Measurements from ENCODE around the gene SECTM1. TPM values are rescaled to one million over a fixed set of nuclear protein-coding genes. Genes with fewer than 3 reads are reported as not detected.
"Not testable (repeated sequence)": the region's sequence is repeated elsewhere in the genome, so short reads cannot be mapped to it uniquely, and the experiment has no call there.

The SECTM1 gene
- 1 to 10 TPM; 1.2 to 3.4 (median 1.6) TPM for polyA plus RNA-seq (ENCODE audit: insufficient read length in 4 of 4)

GRCh38 chr17:82333279-82334171 is at the start of gene SECTM1:
Gene SECTM1 (minus strand): TSS chr17:82333766. CDS start chr17:82327240, 6,526 bp downstream.
- no peak for DNase-seq (ENCODE audit: low read depth in 4 of 4, low spot score in 2 of 4)

GRCh38 chr17:82382933-82383255 is 49.3 kb upstream of the SECTM1 start:
- no peak for DNase-seq (ENCODE audit: low read depth in 4 of 4, low spot score in 2 of 4)

GRCh38 chr17:82382220-82382932 is 48.8 kb upstream of the SECTM1 start:
- DNase-seq (ENCODE audit: low read depth in 4 of 4, low spot score in 2 of 4): not testable (repeated sequence)

- DNase-seq (ENCODE audit: low read depth in 4 of 4, low spot score in 2 of 4): not testable (repeated sequence)
These were observed 48.1 kb upstream of the SECTM1 start for GRCh38 chr17:82381703-82382009.

GRCh38 chr17:82380860-82381702 is 47.5 kb upstream of the SECTM1 start:
- no peak for DNase-seq (ENCODE audit: low read depth in 4 of 4, low spot score in 2 of 4)

GRCh38 chr17:82378741-82379021 is 45.1 kb upstream of the SECTM1 start:
- DNase-seq (ENCODE audit: low read depth in 4 of 4, low spot score in 2 of 4): no peak

GRCh38 chr17:82377924-82378740 is 44.6 kb upstream of the SECTM1 start:
- no peak for DNase-seq (ENCODE audit: low read depth in 4 of 4, low spot score in 2 of 4)

- not testable (repeated sequence) for DNase-seq (ENCODE audit: low read depth in 4 of 4, low spot score in 2 of 4)
These were observed 43.7 kb upstream of the SECTM1 start for GRCh38 chr17:82377294-82377693.

GRCh38 chr17:82376042-82376730 is 42.6 kb upstream of the SECTM1 start:
- DNase-seq (ENCODE audit: low read depth in 4 of 4, low spot score in 2 of 4): no peak

GRCh38 chr17:82375359-82376041 is 41.9 kb upstream of the SECTM1 start:
- no peak for DNase-seq (ENCODE audit: low read depth in 4 of 4, low spot score in 2 of 4)

- DNase-seq (ENCODE audit: low read depth in 4 of 4, low spot score in 2 of 4): no peak
These were observed 41.2 kb upstream of the SECTM1 start for GRCh38 chr17:82374626-82375331.

- DNase-seq (ENCODE audit: low read depth in 4 of 4, low spot score in 2 of 4): no peak
These were observed 40.4 kb upstream of the SECTM1 start for GRCh38 chr17:82373731-82374625.

GRCh38 chr17:82373072-82373452 is 39.5 kb upstream of the SECTM1 start:
- not testable (repeated sequence) for DNase-seq (ENCODE audit: low read depth in 4 of 4, low spot score in 2 of 4)

GRCh38 chr17:82372249-82373071 is 38.9 kb upstream of the SECTM1 start:
- DNase-seq (ENCODE audit: low read depth in 4 of 4, low spot score in 2 of 4): no peak

- DNase-seq (ENCODE audit: low read depth in 4 of 4, low spot score in 2 of 4): no peak
These were observed 38.0 kb upstream of the SECTM1 start, which contains the start of gene UTS2R for GRCh38 chr17:82371333-82372248. Gene UTS2R (plus strand): TSS chr17:82371765. CDS start chr17:82374325, 2,560 bp downstream.
